GM23248 (cell line): ENCODE results near the gene NXPH4. TPM values are rescaled to one million over a fixed set of nuclear protein-coding genes. Genes with fewer than 3 reads are reported as not detected.

Experiments used
- DNase-seq: peaks from one replicate; pipeline ENCODE4 v3.0.0-alpha.2; 2015
- H2AFZ ChIP-seq: fragments of 200-600 bp; sonication (generic); 2 replicates; pipeline ENCODE4 v1.6.1; 2016; ENCODE audit warnings: antibody characterized with exemption
- H3F3A ChIP-seq: fragments of 200-600 bp; sonication (generic); 2 replicates; pipeline ENCODE4 v1.6.1; 2016; ENCODE audit warnings: mild to moderate bottlenecking, antibody characterized with exemption, mixed run types; ENCODE audit not compliant: insufficient read depth
- H3K27ac ChIP-seq: fragments of 200-600 bp; sonication (generic); 2 replicates; pipeline ENCODE4 v1.5.1; 2016; ENCODE audit warnings: mild to moderate bottlenecking
- H3K27me3 ChIP-seq: fragments of 200-600 bp; sonication (generic); replicated peaks from 2 replicates; pipeline ENCODE4 v1.6.1; 2016; ENCODE audit warnings: mild to moderate bottlenecking; ENCODE audit not compliant: insufficient read depth
- H3K36me3 ChIP-seq: fragments of 200-600 bp; sonication (generic); 2 replicates; pipeline ENCODE4 v1.6.1; 2016; ENCODE audit warnings: low read depth, mild to moderate bottlenecking
- H3K4me1 ChIP-seq: fragments of 200-600 bp; sonication (generic); 2 replicates; pipeline ENCODE4 v1.6.1; 2016; ENCODE audit warnings: mild to moderate bottlenecking; ENCODE audit not compliant: insufficient read depth
- H3K4me2 ChIP-seq: fragments of 200-600 bp; sonication (generic); one replicate; pipeline ENCODE4 v1.6.1; 2016; ENCODE audit warnings: mild to moderate bottlenecking; ENCODE audit not compliant: unreplicated experiment
- H3K4me3 ChIP-seq: fragments of 200-600 bp; sonication (generic); 2 replicates; pipeline ENCODE4 v1.5.1; 2016; ENCODE audit warnings: mild to moderate bottlenecking
- H3K79me2 ChIP-seq: fragments of 200-600 bp; sonication (generic); 2 replicates; pipeline ENCODE4 v1.6.1; 2016; ENCODE audit warnings: mild to moderate bottlenecking; ENCODE audit not compliant: insufficient read depth
- H3K9ac ChIP-seq: fragments of 200-600 bp; sonication (generic); 2 replicates; pipeline ENCODE4 v1.6.1; 2016; ENCODE audit warnings: mild to moderate bottlenecking
- H3K9me2 ChIP-seq: fragments of 200-600 bp; sonication (generic); 2 replicates; pipeline ENCODE4 v1.6.1; 2016; ENCODE audit warnings: mixed run types, mild to moderate bottlenecking, moderate library complexity; ENCODE audit not compliant: insufficient read depth
- H3K9me3 ChIP-seq: fragments of 200-600 bp; sonication (generic); one replicate; pipeline ENCODE4 v1.6.1; 2017; ENCODE audit warnings: low read depth
- H4K20me1 ChIP-seq: fragments of 200-600 bp; sonication (generic); 2 replicates; pipeline ENCODE4 v1.6.0; 2016; ENCODE audit not compliant: insufficient read depth
- EZH2 ChIP-seq: fragments of 200-600 bp; sonication (generic); IDR thresholded peaks from 2 replicates; pipeline ENCODE4 v1.6.1; 2018; ENCODE audit warnings: antibody characterized with exemption, mild to moderate bottlenecking; ENCODE audit not compliant: insufficient read depth, poor library complexity, severe bottlenecking
- EZH2phosphoT487 ChIP-seq: fragments of 200-600 bp; sonication (generic); IDR thresholded peaks from 2 replicates; pipeline ENCODE4 v1.6.1; 2018; ENCODE audit warnings: antibody characterized with exemption, moderate library complexity, mild to moderate bottlenecking, low read depth; ENCODE audit not compliant: insufficient read depth
- WGBS, 2 experiments: methylation state at CpG; one replicate each; pipeline ENCODE4 v1.1.6; 2015 to 2017; ENCODE audit warnings: low lambda C conversion rate in 2 of 2, low coverage in 1 of 2; ENCODE audit errors: missing lambda C conversion rate in 2 of 2; 5-methylcytosine and 5-hydroxymethylcytosine counted together
- in situ Hi-C: fragments of 300-500 bp; cut with MboI; formaldehyde crosslinking; loops from 2 replicates; pipeline ENCODE4 v1.15.0; 2020
- polyA plus RNA-seq: library from polyadenylated mRNA; unstranded; fragments of >200 nt; fragmentation: Nextera tagmentation; extraction: Ambion mirVana; gene quantifications from 2 replicates; pipeline ENCODE4 v1.2.1, GENCODE V29; 2016
- total RNA-seq: library from RNA; depleted of rRNA; stranded (reverse); fragments of >200 nt; shearing (Covaris generic); gene quantifications from 2 replicates; pipeline ENCODE4 v1.2.3, GENCODE V29; 2014

The NXPH4 gene
- total and polyA plus RNA-seq, 2 experiments from 2014 or later: 5.4 to 5.7 TPM

DNA sequence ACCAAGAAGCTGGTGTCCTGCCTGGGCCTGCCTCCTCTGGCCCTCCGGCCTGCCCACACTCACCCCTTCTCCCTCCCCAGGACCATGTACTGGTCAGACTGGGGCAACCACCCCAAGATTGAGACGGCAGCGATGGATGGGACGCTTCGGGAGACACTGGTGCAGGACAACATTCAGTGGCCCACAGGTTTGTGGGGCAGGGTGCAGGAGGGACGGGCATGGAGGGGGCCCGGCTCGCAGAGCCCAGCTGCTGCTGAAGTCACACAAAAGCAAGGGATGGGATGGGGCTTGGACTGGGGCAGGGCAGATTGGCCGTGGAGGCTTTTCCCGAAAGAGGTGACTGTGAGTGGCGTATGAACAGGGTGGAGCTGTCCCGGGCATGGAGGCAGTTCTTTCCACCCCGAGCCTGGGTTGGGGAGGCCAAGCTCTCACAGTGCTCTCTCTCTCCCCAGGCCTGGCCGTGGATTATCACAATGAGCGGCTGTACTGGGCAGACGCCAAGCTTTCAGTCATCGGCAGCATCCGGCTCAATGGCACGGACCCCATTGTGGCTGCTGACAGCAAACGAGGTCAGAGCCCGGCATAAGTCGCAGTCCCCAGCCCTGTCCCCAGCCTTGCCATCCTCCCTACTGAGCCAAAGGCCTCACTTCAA, 7.8 kb upstream of the NXPH4 start:
- H3K9ac ChIP-seq: no peak overlapping the region
- no peak overlapping the region for H2AFZ ChIP-seq
- peaks cover 38% of the 10 kb centered on the region for H3K36me3 ChIP-seq
- H3K4me2 ChIP-seq: no peak overlapping the region
- in situ Hi-C loops: no loop called here
- no peak overlapping the region for H3K4me3 ChIP-seq
- peaks cover 67% of the 10 kb centered on the region for H3F3A ChIP-seq
- H3K9me3 ChIP-seq: no peaks in the 10 kb centered on the region
- no peaks in the 10 kb centered on the region for H3K4me1 ChIP-seq
- no peaks in the 10 kb centered on the region for H3K9me2 ChIP-seq
- H4K20me1 ChIP-seq: no peaks in the 10 kb centered on the region
- DNase-seq: no peak
- 0 out of 2 replicates have a peak, but pooled peaks cover 5% of the 10 kb centered on the region for H3K79me2 ChIP-seq
- no peak overlapping the region for H3K27ac ChIP-seq
- no peaks in the 10 kb centered on the region for H3K27me3 ChIP-seq
- TF ChIP-seq EZH2phosphoT487: no peak
- no peak for TF ChIP-seq EZH2
- whole genome bisulfite sequencing, 2 experiments: 64 to 69% methylated on average over 18 to 21 of the region's 22 CpGs

DNA sequence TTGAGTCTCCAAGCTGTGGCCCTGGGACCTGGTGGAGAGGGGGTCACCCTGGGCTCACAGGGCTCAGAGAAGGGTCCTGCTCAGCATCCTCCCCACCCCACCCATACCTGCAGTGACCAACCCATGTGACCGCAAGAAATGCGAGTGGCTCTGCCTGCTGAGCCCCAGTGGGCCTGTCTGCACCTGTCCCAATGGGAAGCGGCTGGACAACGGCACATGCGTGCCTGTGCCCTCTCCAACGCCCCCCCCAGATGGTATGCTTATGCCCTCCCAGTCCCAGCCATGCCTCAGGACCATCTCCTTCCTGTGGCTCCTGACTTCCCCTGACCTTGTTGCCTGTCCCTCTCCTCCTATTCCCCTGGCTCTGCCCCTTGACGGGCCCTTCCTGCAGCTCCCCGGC, 6.7 kb upstream of the NXPH4 start:
- no peaks in the 10 kb centered on the region for H3K27me3 ChIP-seq
- no peak overlapping the region for H3K9ac ChIP-seq
- no peak overlapping the region for H3K4me2 ChIP-seq
- no peaks in the 10 kb centered on the region for H4K20me1 ChIP-seq
- H3K4me3 ChIP-seq: no peak overlapping the region
- H3K9me3 ChIP-seq: no peaks in the 10 kb centered on the region
- in situ Hi-C loops: no loop called here
- no peaks in the 10 kb centered on the region for H3K4me1 ChIP-seq
- no peak for TF ChIP-seq EZH2phosphoT487
- TF ChIP-seq EZH2: no peak
- no peak overlapping the region for H2AFZ ChIP-seq
- H3K9me2 ChIP-seq: no peaks in the 10 kb centered on the region
- H3F3A ChIP-seq: peaks cover 77% of the 10 kb centered on the region
- H3K27ac ChIP-seq: no peak overlapping the region
- WGBS, 2 experiments: 96 to 100% methylated on average over 4 to 8 of the region's 8 CpGs
- H3K36me3 ChIP-seq: peaks cover 35% of the 10 kb centered on the region
- no peaks in the 10 kb centered on the region for H3K79me2 ChIP-seq
- DNase-seq: no peak

DNA sequence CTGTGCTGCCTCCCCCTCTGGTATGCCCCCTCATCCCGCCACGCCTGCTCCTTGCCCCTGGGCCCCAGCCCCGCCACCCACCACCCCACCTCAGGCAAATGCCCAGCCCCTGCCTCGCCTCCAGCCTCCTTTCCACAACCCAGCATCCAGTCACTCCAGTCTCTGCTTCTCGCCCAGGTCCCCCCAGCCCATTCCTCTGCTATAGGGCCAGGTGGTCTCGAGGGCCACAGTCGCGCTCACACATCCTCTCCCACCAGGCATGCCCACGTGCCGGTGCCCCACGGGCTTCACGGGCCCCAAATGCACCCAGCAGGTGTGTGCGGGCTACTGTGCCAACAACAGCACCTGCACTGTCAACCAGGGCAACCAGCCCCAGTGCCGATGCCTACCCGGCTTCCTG, 6.1 kb upstream of the NXPH4 start:
- no peaks in the 10 kb centered on the region for H4K20me1 ChIP-seq
- no peaks in the 10 kb centered on the region for H3K27me3 ChIP-seq
- WGBS, 2 experiments: 92 to 96% methylated on average over 12 to 15 of the region's 15 CpGs
- H3K4me1 ChIP-seq: no peaks in the 10 kb centered on the region
- H3K9ac ChIP-seq: no peak overlapping the region
- H3K9me3 ChIP-seq: no peaks in the 10 kb centered on the region
- H3K4me3 ChIP-seq: no peak overlapping the region
- H3K79me2 ChIP-seq: no peaks in the 10 kb centered on the region
- H3K4me2 ChIP-seq: no peak overlapping the region
- peaks cover 82% of the 10 kb centered on the region for H3F3A ChIP-seq
- peaks cover 35% of the 10 kb centered on the region for H3K36me3 ChIP-seq
- TF ChIP-seq EZH2phosphoT487: no peak
- TF ChIP-seq EZH2: no peak
- no peak overlapping the region for H2AFZ ChIP-seq
- H3K9me2 ChIP-seq: no peaks in the 10 kb centered on the region
- no peak overlapping the region for H3K27ac ChIP-seq
- DNase-seq: no peak
- in situ Hi-C loops: no loop called here

DNA sequence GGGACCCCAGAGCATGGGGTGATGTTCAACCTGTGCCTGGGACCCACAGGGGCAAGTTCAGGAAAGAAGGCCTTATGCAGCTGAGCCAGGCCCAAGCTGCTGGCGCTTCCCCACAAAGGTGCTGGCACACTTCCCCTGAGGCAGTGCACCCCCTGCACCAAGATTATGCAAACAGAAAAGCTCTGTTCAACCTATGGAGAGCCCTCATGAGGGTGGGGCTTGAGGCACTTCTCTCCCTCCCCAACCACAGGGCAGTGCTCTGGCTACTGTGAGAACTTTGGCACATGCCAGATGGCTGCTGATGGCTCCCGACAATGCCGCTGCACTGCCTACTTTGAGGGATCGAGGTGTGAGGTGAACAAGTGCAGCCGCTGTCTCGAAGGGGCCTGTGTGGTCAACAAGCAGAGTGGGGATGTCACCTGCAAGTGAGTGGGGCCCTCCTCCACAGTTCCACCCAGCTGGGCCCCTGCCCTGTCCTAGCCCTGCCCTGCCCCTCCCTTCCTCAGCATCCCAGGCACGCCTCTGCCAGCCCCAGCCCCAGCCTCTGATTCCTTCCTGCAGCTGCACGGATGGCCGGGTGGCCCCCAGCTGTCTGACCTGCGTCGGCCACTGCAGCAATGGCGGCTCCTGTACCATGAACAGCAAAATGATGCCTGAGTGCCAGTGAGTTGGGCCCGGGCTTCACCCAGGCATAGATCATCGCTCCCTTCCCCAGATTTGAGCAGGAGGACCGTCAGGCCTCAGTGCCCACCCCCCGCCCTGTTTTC, 5.5 kb upstream of the NXPH4 start:
- Histone ChIP-seq H3K9ac (no peak overlapping the region), H4K20me1 (no peaks in the 10 kb centered on the region), H3F3A (peaks cover 83% of the 10 kb centered on the region), H3K27ac (no peak overlapping the region), H3K9me3 (no peaks in the 10 kb centered on the region), H3K4me3 (no peak overlapping the region), H3K27me3 (no peaks in the 10 kb centered on the region), H2AFZ (no peak overlapping the region), H3K9me2 (no peaks in the 10 kb centered on the region), H3K36me3 (peaks cover 31% of the 10 kb centered on the region), H3K4me2 (no peak overlapping the region), H3K4me1 (no peaks in the 10 kb centered on the region), H3K79me2 (no peaks in the 10 kb centered on the region)
- WGBS, 2 experiments: 81 to 85% methylated on average over 15 to 16 of the region's 16 CpGs
- TF ChIP-seq EZH2: no peak
- TF ChIP-seq EZH2phosphoT487: no peak
- in situ Hi-C loops: no loop called here
- DNase-seq: no peak
